Measurements from ENCODE around the gene LBHD2.

DNA sequence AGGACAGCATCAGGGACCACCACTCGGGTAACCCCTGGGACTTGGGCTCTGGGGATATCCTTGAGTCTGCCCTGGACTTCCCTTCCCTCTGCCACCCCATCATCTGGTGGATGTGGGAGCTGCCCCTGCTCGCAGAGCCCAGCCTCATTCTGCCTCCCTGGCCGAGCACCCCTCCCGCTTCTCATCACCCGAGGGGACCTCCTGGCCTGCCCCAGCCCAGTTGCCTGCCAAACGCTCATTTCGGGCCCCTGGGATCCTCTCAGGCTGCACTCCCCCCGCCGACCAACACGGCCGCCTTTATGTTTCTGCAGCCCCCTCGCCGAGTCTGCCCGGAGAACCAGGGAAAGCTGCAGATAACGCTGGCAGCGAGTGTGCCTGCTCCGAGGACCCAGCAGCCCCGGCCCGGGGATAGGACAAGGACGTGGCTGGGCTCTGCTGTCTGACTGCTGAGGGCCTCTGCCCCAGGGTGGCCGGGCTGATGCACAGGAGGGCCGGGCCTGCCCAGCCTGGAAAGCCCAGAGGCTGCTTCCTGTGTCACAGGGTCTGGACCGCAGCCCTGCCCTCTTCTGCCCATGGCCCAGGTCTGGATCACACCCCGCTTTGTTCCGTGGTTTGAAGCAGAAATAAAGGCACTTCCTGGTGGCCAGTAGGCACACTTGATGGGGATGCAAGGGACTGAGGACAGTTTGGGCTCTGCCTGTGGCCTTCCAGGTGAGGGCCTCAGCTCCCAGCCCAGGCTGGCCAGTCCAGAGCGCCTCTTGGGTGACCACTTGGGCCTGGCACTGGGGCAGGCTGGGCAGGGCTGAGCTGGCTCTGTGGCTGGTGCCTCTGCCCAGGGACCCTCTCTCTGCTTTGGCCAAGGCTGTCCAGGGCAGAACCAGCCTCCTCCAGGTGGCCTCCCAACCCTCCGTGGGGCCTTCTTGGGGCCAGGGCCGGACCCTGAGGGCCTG lies 5.7 kb downstream of the LBHD2 start:
- no peak for TF ChIP-seq POLR2A (IDR thresholded peaks at IDR 0.05; ENCODE audit: low read length)
- TF ChIP-seq GATA1 (IDR thresholded peaks at IDR 0.05; ENCODE audit: low read depth, low read length) = no peak

Measured in erythroblast (primary cell).